HG03135 (cell line): Measurements from ENCODE around the gene POLD4.
"Not testable (repeated sequence)": the region's sequence is repeated elsewhere in the genome, so short reads cannot be mapped to it uniquely, and the experiment has no call there.

Experiments used
- ATAC-seq: cut with Tn5 transposase; IDR thresholded peaks from one replicate; pipeline ENCODE4 v1.9.1; 2021; ENCODE audit warnings: mild to moderate bottlenecking, moderate library complexity; ENCODE audit not compliant: unreplicated experiment

Gene POLD4

DNA sequence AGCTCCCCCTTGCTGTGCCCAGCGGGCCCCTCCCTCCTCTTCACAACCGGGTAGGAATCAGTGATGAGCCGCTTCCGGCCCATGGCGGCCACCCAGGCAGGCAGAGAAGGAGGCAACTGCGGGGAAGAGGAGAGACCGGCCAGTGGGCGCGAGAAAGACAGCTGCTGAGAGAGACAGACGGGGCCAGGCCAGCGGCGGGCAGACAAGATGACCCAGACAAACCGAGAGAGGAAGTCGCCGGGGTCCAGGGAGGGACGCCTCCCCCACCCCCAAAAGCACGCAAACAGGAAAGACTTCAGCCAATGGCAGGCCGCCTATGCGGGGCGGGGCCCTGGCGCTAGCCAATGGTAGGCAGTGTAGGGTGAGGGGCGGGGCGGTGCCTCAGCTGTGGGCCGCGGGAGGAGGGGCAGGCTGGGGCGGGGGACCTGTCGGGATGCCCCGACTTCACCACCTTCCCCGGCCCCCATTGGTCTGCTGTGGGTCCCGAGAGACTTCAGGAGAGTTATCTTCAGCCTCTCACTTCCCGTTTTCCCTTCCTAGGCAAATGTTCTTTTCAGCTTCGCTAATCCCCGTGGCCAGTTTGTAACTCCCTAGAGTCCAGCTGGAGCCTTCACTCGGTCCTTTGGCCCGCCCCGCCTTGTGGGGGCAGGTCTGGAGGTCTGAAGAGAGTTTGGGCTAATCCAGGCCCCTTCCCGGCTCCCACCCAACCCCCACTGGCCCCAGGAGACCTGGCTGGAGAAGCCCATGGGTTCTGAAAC is at the start of gene POLD4:
TSS of gene POLD4 (minus strand) at position 230 of the 758 bp plus-strand sequence. CDS start at position 83, 147 bp downstream.
- ATAC-seq: peak; percentile 67

DNA sequence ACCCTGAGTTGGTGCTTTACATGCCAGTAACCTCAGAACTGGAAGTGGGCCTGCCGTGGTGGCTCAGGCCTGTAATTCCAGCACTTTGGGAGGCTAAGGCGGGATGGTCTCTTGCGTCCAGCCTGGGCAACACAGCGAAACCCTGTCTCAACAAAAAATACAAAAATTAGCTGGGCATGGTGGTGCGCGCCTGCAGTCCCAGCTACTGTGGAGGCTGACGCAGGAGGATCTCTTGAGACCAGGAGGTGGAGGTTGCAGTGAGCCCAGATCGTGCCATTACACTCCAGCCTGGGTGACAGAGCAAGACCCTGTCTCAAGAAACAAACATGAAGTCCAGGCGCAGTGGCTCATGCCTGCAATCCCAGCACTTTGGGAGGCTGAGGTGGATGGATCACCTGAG is 49.7 kb upstream of the POLD4 start:
- ATAC-seq: not testable (repeated sequence)

GRCh38 chr11:67402192-67402839 is 49.0 kb upstream of the POLD4 start:
- not testable (repeated sequence) for ATAC-seq

- peak; percentile 61 for ATAC-seq
Observed at GRCh38 chr11:67401495-67402191, 48.3 kb upstream of the POLD4 start, which contains the start of gene PPP1CA. PPP1CA (minus strand) TSS chr11:67401858; CDS start chr11:67401782, 76 bp downstream.

GRCh38 chr11:67400942-67401494 is 47.7 kb upstream of the POLD4 start:
- peak; percentile 10 for ATAC-seq

DNA sequence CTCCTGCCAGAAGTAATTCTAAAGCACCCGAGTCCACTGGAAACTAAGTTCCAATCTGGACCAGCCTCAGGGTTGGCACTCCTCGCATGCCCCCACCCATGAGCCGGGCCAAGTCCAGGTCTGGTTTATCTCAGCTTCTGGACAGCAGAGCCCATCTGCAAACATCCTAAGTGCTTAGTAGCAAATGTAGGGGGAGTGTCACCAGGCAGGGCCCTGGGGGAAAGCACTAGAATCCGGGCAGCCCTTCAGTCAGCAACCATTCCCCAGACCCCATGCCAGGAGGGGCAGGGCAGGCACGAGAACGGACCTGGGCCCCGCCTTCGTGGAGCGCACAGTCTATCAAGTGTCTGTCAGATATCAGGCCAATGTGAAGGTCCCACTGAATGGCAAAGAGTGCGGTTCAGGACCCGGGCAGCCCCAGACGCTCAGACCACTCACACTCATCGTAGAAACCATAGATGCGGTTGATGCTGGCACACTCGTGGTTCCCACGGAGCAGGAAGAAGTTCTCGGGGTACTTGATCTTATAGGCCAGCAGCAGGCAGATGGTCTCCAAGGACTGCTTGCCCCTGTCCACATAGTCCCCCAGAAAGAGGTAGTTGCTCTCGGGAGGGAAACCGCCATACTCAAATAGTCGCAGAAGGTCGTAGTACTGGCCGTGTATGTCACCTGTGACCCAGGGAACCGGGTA is 47.0 kb upstream of the POLD4 start:
- ATAC-seq: no peak

DNA sequence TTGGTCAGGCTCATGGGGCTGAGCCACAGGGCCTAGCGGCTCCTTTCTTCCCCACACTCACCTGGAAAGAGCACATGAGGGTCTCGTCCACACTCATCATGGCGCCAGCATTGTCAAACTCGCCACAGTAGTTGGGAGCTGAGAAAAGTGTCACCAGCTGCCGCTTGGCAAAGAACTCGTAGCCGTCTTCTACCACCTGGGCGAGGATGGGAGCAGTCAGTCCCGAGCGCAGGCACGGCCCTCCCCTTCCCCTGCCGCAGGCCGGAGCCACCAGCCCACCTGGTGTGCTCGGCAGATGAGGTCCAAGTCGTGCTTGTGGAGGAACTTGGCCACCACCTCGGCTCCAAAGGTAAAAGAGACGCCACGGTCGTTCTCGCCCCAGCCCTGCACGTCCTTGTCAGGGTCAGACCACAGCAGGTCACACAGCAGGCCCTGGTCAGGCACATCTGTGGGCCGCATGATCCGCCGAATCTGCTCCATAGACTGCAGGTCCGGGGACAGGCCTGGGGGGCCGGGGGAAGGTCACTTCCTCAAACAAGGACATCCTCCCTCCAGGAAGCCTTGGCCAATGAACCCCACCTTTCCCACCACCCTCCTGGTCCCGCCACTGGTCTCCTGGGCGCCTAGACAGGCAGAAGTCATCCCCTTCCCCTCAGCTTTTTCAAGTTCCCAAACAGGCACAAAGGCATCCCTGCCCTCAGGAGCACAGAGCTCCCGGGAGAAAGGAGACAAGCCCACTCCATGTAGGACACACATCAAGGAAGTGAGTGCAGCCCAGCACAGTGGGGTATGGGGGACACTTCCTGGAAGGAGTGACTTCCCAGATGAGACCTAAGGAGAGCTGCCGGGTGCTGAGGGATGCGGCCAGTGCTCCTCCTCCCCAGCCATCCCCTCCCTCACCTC is 45.6 kb upstream of the POLD4 start:
- no peak for ATAC-seq

- ATAC-seq: no peak
Observed at GRCh38 chr11:67397986-67398660, 44.8 kb upstream of the POLD4 start.

DNA sequence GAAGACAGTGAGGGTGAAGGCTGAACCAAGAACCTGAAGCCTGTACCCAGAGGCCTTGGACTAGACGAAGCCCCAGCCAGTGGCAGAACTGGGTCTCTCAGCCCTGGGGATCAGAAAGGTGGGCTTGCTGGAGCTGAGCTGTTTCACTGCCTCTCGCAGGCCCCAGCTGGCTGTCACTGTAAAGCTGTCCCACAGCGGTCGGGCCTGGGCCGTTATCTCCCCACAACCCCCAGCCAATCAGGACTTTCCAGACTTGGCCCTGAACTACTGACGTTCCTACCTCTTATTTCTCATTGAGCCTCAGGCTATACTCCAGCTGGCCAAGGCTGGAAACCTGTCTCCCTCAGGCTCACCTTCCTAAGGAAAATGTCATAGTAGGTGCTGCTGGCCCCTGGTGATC is 44.2 kb upstream of the POLD4 start:
- no peak for ATAC-seq

- no peak for ATAC-seq
Observed at GRCh38 chr11:67396587-67397389, 43.4 kb upstream of the POLD4 start.

GRCh38 chr11:67396259-67396581 is 42.9 kb upstream of the POLD4 start:
- ATAC-seq: no peak

- ATAC-seq: no peak
Observed at GRCh38 chr11:67395555-67396258, 42.4 kb upstream of the POLD4 start.

DNA sequence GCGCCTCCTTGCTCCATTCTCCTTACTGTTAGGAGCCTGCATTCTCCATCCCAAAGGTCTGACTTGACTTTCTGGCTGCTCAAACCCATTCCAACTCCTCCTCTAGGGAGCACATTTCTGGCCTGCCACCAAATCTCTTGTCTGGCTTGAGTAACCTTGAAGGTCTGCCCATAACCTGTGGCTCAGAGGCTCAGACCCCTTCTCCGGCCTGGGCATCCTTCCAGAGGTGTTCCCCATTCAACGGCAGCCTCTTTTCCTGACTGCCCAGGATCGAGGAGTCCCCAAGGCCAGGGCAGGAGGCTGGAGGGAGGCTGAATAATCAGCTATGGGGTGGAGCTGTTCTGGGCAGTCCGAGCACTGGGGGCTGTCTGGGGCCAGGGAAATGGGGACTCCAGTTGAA is 40.6 kb upstream of the POLD4 start:
- ATAC-seq: no peak

GRCh38 chr11:67393437-67393836 is 40.1 kb upstream of the POLD4 start:
- ATAC-seq: no peak

- peak; percentile 16 for ATAC-seq
Observed at GRCh38 chr11:67392183-67392715, 38.9 kb upstream of the POLD4 start.

DNA sequence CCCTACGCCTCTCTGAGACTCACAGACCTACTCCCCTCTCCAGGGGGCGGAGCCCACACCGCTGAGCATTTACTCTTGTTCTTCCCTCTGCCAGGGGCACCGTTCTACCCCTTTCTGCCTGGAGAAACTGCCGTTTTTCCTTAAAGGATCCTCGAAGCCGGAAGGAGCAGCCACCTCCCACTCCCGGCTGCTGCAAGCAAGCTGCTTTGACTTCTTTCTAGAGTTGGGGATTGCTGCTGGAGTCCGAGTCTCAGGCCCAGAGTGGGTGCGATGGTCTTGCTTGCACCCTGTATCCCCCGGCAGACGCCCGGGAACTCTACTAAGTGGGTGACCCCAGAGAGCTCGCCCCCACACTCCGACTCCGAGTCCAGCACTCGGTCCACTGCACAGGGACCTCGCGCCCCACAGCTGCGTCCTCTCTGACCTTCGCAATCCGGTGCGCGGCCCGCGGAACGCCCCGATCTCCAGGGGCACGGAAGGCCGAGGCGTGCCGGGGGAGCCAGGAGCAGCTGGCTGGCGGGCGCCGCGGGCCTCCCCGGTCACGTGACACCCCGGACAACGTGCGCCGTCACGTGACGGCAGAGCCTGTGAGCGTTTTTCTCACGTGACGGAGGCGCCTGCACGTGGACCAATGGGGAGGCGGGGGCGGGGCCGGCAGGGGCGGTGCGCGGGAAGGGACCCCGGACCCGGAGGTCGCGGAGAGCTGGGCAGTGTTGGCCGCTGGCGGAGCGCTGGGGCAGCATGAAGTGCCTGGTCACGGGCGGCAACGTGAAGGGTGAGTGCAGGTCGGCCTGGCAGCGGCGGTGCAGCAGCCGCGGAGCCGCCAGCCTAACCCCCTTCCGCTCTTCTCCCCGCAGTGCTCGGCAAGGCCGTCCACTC is 38.2 kb upstream of the POLD4 start, which contains the start of gene RAD9A:
TSS of gene RAD9A (plus strand) at position 683 of the 879 bp plus-strand sequence. CDS start at position 742, 59 bp downstream.
- peak; percentile 44 for ATAC-seq

DNA sequence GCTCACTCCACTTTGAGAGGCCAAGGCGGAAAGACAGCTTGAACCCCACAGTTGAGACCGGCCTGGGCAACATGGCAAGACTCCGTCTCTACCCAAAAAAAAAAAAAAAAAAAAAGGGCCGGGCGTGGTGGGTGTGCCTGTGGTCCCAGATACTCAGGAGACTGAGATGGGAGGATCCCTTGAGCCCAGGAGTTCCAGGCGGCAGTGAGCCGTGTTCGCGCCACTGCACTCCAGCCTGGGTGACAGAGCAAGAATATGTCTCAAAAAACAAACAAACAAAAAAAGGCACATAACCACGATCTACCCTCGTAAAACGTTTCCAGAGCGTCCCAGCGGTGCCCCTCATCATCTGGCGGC is 37.6 kb upstream of the POLD4 start:
- ATAC-seq: no peak
